ENCODE measurements around the gene HRG. TPM values are rescaled to one million over a fixed set of nuclear protein-coding genes. Genes with fewer than 3 reads are reported as not detected.

HRG gene
- total and polyA plus RNA-seq, 2 of the 8 experiments (the other 6 are each of a cell fraction or from before 2014, with no cell fraction given) = 0.03 to 0.15 TPM

DNA sequence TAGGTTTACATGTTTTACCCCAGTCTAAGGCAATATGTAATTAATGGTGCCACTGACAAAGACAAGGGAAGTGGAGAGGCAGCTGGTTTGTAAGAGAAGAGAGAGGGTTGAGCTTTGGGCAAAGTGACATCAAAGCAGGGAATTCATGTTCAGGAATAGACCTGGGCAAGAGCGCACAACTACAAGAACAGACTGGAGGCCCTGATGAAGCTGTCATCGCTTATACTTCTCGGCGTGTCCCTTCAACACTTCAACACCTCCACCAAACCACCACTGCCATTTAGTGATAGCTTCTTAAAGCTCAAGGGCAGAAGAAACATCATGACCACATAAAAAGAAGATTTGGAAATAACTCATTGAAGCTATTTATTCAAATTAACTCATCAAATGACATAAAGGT lies 31.7 kb downstream of the HRG start (continued):
- TF ChIP-seq RNF2 (IDR thresholded peaks at IDR 0.05; ENCODE audit: borderline replicate concordance, low read depth, low read length, missing control alignments, poor library complexity, severe bottlenecking) = no peak
- no peak for TF ChIP-seq SP2 (IDR thresholded peaks at IDR 0.05; ENCODE audit: low read length)
- no peak for TF ChIP-seq POLR2AphosphoS5 (IDR thresholded peaks at IDR 0.05; ENCODE audit: low read depth, low read length)
- TF ChIP-seq PHF8 (conservative IDR thresholded peaks at IDR 0.05; ENCODE audit: low read depth, low read length) = no peak
- TF ChIP-seq, protein P1, sequence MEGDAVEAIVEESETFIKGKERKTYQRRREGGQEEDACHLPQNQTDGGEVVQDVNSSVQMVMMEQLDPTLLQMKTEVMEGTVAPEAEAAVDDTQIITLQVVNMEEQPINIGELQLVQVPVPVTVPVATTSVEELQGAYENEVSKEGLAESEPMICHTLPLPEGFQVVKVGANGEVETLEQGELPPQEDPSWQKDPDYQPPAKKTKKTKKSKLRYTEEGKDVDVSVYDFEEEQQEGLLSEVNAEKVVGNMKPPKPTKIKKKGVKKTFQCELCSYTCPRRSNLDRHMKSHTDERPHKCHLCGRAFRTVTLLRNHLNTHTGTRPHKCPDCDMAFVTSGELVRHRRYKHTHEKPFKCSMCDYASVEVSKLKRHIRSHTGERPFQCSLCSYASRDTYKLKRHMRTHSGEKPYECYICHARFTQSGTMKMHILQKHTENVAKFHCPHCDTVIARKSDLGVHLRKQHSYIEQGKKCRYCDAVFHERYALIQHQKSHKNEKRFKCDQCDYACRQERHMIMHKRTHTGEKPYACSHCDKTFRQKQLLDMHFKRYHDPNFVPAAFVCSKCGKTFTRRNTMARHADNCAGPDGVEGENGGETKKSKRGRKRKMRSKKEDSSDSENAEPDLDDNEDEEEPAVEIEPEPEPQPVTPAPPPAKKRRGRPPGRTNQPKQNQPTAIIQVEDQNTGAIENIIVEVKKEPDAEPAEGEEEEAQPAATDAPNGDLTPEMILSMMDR (IDR thresholded peaks at IDR 0.05; ENCODE audit: control extremely low read depth in 1 of 3, insufficient read depth in 1 of 3, low read depth in 1 of 3, low read length in 3 of 3) = no peak
- TF ChIP-seq BCL11A (IDR thresholded peaks at IDR 0.05; ENCODE audit: low read depth in 2 of 2, low read length in 2 of 2) = no peak
- no peak for TF ChIP-seq EZH2 (IDR thresholded peaks at IDR 0.05; ENCODE audit: low read depth, low read length, severe bottlenecking)
- no peak for TF ChIP-seq ASH2L (IDR thresholded peaks at IDR 0.05; ENCODE audit: low read length)
